Raji (cell line): ENCODE measurements around the gene TLR6.
A peak's percentile ranks its signal among the peaks of the same experiment; 100 is the strongest.

Experiments used
- POLR2A ChIP-seq: IDR thresholded peaks from 2 replicates; pipeline ENCODE4 v1.6.1; 2011; ENCODE audit warnings: low read depth, low read length, control low read depth; ENCODE audit not compliant: insufficient read depth

The TLR6 gene

GRCh38 chr4:38815885-38816782, 40.5 kb downstream of the TLR6 start:
- peak; percentile 71 for TF ChIP-seq POLR2A

DNA sequence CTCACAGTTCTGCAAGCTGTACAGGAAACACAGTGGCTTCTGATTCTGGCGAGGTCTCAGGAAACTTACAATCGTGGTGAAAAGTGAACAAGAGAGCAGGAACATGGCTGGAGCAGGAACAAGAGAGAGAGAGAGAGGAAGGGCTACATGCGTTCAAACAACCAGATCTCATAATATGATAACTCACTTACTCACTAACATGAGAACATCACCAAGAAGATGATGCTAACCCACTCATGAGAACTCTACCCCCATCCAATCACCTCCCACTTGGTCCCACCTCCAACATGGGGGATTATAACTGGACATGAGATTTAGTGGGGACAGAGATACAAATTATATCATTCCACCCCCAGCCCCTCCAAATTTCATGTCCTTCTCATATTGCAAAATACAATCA, 42.2 kb downstream of the TLR6 start:
- no peak for TF ChIP-seq POLR2A

DNA sequence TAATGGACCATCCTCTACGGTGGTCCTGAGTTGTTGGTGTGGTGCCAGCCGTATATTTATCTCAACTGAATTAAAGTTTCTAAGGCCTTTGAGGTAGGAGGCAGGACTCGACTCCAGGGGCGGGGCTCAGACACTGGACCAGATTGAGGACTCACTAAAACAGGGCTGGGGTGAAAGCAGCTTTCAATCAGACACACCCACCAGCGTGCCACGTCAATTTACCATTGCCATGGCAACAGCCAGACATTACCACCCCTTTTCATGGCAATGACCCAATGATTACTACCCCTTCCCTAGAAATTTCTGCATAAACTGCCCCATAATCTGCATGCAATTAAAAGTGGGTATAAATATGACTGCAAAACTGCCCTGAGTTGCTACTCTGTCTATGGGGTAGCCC, 45.3 kb downstream of the TLR6 start:
- no peak for TF ChIP-seq POLR2A

- peak; percentile 64 for TF ChIP-seq POLR2A
These were observed 51.0 kb downstream of the TLR6 start for GRCh38 chr4:38805530-38806145.

DNA sequence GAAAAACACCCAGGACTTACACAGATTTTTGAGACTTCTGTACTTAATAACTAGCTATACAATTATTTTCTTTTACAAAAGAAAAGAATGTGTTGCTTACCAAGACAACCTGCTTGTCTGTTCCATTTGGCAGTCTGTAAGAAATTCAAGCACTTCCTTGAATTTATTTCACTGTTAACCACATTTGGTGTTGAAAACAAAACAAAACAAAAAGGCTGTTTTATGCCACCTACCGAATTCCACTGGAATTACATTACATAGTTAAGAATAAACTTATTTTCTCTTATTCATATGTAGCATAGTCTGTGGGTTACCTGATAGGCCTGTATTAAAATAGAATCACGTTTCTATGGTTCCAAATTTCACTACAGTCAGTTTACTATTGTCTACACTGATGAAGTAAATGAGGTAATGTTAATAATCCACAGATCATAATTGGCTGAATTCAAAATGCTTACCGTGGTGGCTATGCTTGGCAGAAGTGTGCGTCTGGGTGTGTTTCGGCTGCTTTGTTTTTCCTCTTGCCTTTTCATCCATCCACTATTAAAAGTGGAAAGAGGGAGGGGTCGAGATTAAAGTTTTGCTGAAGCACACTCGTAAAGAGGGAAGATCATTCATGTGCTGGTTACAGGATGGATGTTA, 51.8 kb downstream of the TLR6 start, which contains the start of gene TLR1:
Gene TLR1, minus strand, starts transcription at position 138 of the 642 bp plus-strand sequence. CDS start 5,960 bp downstream, outside the sequence.
- TF ChIP-seq POLR2A: peak; percentile 30; the same call in 1 of the 2 replicates

DNA sequence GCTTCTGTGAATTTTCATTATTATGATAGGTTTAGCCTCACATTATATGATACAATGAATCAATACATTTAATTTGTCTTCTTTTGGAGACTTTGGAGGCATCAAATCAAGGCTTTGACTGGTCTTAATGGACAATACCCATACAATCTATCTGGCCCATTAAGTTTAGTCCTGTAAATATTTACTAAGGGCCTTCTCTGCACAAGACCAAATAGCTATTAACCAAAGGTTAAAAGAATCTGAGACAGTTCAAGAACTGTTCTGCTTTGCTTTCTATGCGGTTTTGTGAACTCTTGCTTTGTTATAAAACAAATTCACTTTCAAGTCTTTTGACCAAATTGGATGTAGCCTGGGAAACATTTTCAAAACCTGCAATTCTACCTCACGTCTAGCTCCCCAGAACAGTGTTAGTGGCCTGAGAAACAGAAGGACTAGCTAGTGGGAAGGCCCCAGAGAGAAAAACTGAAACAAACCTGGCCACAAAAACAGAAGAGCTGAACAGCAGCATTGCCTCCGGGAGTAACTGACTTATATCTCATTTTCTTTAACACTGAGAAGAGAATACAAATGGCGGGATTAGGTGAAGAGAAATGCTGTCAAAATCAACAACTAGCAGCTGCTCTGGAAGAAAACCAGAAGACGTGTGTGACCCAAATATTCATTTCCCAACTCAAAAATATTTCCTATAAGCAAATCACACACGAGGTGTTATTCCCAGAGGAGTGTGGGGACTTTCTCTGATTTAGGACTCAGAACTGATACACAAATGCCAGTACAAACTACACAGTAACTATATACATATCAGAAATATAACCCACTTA, 52.6 kb downstream of the TLR6 start:
- TF ChIP-seq POLR2A: no peak

- no peak for TF ChIP-seq POLR2A
These were observed 53.9 kb downstream of the TLR6 start for GRCh38 chr4:38802561-38803355.

GRCh38 chr4:38800961-38801450, 55.6 kb downstream of the TLR6 start:
- no peak for TF ChIP-seq POLR2A

DNA sequence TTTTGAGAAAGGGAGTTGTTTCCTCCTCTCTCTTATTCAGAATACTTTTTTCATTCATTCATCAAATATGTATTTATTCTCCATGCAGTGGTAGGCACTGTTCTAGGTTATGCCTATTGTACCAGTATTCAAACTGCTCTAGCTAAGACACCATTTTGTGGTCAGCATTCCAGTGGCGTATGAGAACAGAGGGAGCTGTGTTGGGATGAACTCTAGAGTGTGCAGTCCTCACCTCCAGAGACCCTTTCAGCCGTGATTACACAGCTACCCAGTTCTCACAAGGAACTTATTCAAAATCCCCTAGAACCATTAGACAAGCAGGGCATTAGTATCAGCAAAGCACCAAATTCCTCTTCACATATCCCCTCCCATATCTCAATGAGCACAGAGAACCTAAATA, 56.3 kb downstream of the TLR6 start:
- no peak for TF ChIP-seq POLR2A

- TF ChIP-seq POLR2A: no peak
These were observed 61.5 kb downstream of the TLR6 start for GRCh38 chr4:38795087-38795486.

DNA sequence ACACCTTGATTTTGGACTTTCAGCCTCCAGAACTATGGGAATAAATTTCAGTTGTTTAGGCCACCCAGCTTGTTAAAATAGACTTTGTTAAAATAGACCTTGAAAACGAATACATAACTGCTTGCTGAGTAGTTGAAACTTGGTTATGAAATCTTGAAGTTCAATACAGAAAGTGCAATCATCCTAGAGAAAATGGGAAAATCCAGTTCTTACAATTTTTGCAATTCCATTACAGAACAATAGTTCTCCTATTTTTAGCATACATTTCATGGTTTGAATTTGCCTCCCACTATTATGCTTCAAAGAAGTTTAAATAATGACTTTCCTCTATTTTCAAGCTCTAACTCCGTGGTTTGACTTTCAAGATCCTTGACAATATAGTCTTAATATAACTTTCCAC, 62.6 kb downstream of the TLR6 start:
- TF ChIP-seq POLR2A: no peak

- TF ChIP-seq POLR2A: no peak
These were observed 65.6 kb downstream of the TLR6 start for GRCh38 chr4:38791010-38791409.

DNA sequence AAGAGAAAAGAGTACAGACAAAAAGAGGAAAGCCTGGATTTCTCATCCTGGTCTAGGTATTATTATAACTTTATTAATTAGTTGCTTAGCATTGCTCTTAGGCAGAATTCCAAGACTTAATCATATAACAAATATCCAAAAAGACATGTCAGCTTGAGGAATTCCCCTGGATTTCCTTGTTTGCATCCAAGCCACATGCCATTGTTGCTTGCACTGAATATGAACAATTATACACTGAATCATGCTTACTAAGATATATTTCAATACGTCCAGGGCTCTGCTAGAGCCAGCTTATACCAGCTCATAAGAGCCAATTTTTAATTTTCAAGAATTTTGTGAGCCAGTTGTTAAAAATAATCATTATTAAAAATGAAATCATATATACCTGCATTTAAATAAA, 68.3 kb downstream of the TLR6 start:
- TF ChIP-seq POLR2A: no peak

DNA sequence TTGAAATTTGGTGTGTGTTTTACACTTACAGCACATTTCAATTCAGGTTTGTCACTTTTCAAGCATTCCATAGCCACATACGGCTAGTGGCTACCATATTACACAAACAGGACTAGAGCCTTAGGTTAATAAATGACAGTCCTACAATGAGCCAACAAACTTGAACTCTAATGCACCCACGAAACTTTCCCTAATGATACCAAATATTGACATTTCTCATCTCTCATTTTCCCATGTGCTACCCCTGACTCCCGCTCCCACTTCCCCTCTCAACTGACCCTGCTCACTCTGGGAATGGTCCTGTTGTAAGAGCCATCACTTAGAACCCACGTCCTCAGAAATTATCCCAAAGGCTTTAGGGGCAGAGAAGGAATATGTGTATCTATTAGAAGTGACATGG, 68.9 kb downstream of the TLR6 start:
- no peak for TF ChIP-seq POLR2A

GRCh38 chr4:38785901-38786402, 70.7 kb downstream of the TLR6 start:
- TF ChIP-seq POLR2A: no peak
